ENCODE measurements around the gene TMEM238. TPM values are rescaled to one million over a fixed set of nuclear protein-coding genes. Genes with fewer than 3 reads are reported as not detected.
"Not testable (repeated sequence)": the region's sequence is repeated elsewhere in the genome, so short reads cannot be mapped to it uniquely, and the experiment has no call there.

TMEM238 gene
- total and polyA plus RNA-seq, 8 donors: 0.75 to 504 (median 5.4) TPM; not detected in 3

DNA sequence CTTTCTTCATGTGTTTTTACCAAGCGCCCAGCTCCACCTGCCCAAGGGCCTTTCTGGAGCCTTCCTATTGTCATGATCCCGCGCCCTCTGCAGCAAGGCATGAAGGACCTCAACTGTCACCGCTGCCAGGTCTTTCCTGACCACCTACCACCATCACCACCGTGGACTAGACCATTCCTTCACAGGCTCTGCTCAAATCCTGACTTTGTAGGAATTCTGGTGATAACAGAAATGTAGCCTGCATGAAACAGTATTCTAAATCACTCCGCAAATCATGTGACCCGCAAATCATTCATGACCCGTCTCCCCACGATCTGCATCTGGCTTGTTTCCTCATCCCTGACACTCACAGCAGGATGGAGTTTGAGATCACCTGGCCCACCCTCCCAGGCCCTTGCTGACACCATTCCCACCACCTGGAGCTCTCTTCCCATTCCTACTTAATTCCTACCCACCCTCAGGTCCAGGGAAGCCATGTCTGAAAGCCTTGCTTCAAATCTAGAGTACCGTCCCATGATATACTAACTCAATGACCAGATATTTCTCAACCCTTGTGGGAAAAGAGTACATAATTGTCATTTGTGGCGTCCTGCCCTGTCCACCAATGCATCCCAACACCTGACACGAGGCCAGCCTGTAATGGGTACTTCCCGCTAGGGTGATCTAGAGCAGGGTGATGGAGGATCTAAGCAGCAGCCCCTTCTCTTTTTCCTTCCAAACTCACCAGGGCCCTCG, 22.2 kb upstream of the TMEM238 start:
- H3K4me1 ChIP-seq: peaks cover 15 to 26% (median 22%) of the 10 kb centered on the region in 4 donors
- TF ChIP-seq POLR2AphosphoS5 (IDR thresholded peaks at IDR 0.05) (no peak), EP300 (IDR thresholded peaks at IDR 0.05) (no peak), POLR2A (IDR thresholded peaks at IDR 0.05) (no peak)
- TF ChIP-seq, protein P1, sequence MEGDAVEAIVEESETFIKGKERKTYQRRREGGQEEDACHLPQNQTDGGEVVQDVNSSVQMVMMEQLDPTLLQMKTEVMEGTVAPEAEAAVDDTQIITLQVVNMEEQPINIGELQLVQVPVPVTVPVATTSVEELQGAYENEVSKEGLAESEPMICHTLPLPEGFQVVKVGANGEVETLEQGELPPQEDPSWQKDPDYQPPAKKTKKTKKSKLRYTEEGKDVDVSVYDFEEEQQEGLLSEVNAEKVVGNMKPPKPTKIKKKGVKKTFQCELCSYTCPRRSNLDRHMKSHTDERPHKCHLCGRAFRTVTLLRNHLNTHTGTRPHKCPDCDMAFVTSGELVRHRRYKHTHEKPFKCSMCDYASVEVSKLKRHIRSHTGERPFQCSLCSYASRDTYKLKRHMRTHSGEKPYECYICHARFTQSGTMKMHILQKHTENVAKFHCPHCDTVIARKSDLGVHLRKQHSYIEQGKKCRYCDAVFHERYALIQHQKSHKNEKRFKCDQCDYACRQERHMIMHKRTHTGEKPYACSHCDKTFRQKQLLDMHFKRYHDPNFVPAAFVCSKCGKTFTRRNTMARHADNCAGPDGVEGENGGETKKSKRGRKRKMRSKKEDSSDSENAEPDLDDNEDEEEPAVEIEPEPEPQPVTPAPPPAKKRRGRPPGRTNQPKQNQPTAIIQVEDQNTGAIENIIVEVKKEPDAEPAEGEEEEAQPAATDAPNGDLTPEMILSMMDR (IDR thresholded peaks at IDR 0.05): no peak
- intact Hi-C loops (cut with DNase I; ENCODE audit: low total_unique reads): no loop called here
- DNase-seq: no peak
- WGBS, 5 donors: 79 to 85% (median 81%) methylated on average over 14 of the region's 14 CpGs
- H3K27ac ChIP-seq: peak overlapping the region in 1 of 5 donors; percentile 98
- peaks cover 35 to 50% (median 47%) of the 10 kb centered on the region in 4 donors for H3K36me3 ChIP-seq
- H3K4me3 ChIP-seq: peak overlapping the region; percentile 88 to 99 (median 94)
- no peaks in the 10 kb centered on the region for H3K27me3 ChIP-seq
- no peaks in the 10 kb centered on the region for H3K9me3 ChIP-seq

DNA sequence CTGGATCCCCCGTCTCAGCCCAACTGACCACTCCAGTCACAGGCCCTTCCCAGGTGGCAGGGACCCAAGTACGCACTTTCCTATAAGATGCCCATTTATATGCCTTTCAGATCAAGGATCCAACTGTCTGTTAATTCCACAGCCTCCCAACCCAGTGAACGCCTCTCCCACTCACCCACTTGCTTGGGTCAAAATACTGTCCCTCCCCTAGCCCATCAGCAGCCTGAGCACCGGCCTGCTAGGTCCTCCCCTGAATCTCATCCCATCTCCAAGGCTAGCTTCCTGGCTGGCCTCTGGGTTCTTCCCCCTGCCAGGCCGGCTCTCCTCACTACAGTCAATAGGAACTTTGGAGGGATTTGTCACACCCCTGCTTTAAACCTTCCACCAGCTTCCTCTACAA, 21.5 kb upstream of the TMEM238 start:
- no peak for DNase-seq
- Histone ChIP-seq H3K27me3 (no peaks in the 10 kb centered on the region), H3K4me3 (peak overlapping the region in 1 of 4 donors; percentile 88), H3K9me3 (no peaks in the 10 kb centered on the region), H3K36me3 (peaks cover 35 to 57% (median 53%) of the 10 kb centered on the region in 4 donors), H3K27ac (no peak overlapping the region), H3K4me1 (peaks cover 15 to 26% (median 22%) of the 10 kb centered on the region in 4 donors)
- TF ChIP-seq EP300 (IDR thresholded peaks at IDR 0.05): no peak
- TF ChIP-seq POLR2AphosphoS5 (IDR thresholded peaks at IDR 0.05): no peak
- TF ChIP-seq, protein P1 (IDR thresholded peaks at IDR 0.05): no peak
- no peak for TF ChIP-seq POLR2A (IDR thresholded peaks at IDR 0.05)
- intact Hi-C loops (cut with DNase I; ENCODE audit: low total_unique reads): no loop called here
- WGBS, 5 donors: 79 to 90% (median 87%) methylated on average over 5 of the region's 5 CpGs

DNA sequence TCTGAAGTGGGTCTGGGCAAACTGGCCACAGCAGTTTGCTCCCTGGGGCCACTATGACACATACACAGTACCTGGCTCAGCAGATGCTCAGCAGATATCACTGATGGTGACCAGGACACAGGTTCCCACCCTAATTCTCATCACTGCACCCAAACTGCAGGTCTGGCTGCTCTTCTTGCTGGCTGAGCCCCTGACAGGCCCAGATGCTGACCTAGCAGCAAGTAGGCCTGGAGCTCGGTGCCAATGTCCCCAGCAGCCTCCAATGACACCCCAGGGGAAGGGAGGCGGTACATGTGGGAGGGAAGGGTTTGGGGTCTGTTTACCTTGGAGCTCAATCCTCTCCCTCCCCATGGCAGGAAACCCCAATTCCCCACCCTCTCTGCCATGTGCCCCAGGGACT, 18.4 kb upstream of the TMEM238 start:
- H3K36me3 ChIP-seq: peaks cover 35 to 66% (median 58%) of the 10 kb centered on the region in 4 donors
- H3K9me3 ChIP-seq: no peaks in the 10 kb centered on the region
- 75 to 92% (median 90%) methylated on average over 2 of the region's 2 CpGs for WGBS, 5 donors
- no peak overlapping the region for H3K4me3 ChIP-seq
- intact Hi-C loops (cut with DNase I; ENCODE audit: low total_unique reads): no loop called here
- no peaks in the 10 kb centered on the region for H3K27me3 ChIP-seq
- H3K4me1 ChIP-seq: peaks cover 12 to 21% (median 20%) of the 10 kb centered on the region in 4 donors
- no peak for TF ChIP-seq POLR2A (IDR thresholded peaks at IDR 0.05)
- no peak for TF ChIP-seq EP300 (IDR thresholded peaks at IDR 0.05)
- TF ChIP-seq, protein P1 (IDR thresholded peaks at IDR 0.05): no peak
- TF ChIP-seq POLR2AphosphoS5 (IDR thresholded peaks at IDR 0.05): no peak
- DNase-seq: no peak
- H3K27ac ChIP-seq: no peak overlapping the region

DNA sequence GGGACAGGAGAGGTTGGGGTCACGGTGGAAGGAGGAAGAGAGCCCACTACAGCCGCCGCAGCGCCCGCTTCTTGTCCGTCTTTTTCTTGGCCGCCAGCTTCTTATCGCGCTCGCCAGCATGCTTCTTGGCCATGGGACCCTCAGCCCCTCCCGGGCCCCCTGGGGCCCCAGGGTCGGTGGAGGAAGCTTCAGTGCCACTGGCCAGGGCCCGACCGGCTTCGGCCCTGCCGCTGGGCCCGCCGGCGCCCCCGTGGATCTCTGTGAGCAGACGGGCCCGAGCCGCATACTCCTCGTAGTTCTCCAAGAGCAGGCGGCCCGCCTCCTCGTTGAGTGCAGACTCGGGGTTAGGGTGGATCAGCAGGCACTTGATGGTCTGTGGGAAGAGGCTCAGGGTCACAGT, 17.3 kb upstream of the TMEM238 start:
- DNase-seq; intact Hi-C loops (cut with DNase I; ENCODE audit: low total_unique reads); H3K9me3 ChIP-seq; H3K27ac ChIP-seq; H3K27me3 ChIP-seq; H3K4me3 ChIP-seq: not testable (repeated sequence)
- WGBS, 5 donors: 79 to 93% (median 86%) methylated on average over 7 to 22 of the region's 28 CpGs
- H3K4me1 ChIP-seq: peaks cover 5 to 13% (median 10%) of the 10 kb centered on the region in 4 donors
- peaks cover 35 to 65% (median 58%) of the 10 kb centered on the region in 4 donors for H3K36me3 ChIP-seq
